Measurements from ENCODE around the gene MEGF6.

GRCh38 chr1:3453891-3454810, 157.2 kb downstream of the MEGF6 start, which contains the start of gene ARHGEF16:
- TF ChIP-seq CTCF (conservative IDR thresholded peaks at IDR 0.05) = peak; percentile 50
- TF ChIP-seq EZH2 (IDR thresholded peaks at IDR 0.05; ENCODE audit: low read depth) = no peak

All from PC-9 (cell line).